Activated naive CD8-positive, alpha-beta T cell treated with anti-CD3 and anti-CD28 coated beads, Interleukin-2, amount 50 U/mL, for 16 hours (primary cell): ENCODE measurements around the gene DDX23.
A peak's percentile ranks its signal among the peaks of the same experiment; 100 is the strongest.
"Not testable (repeated sequence)": the region's sequence is repeated elsewhere in the genome, so short reads cannot be mapped to it uniquely, and the experiment has no call there.

Source experiments
- DNase-seq: peaks from one replicate; pipeline ENCODE4 v3.0.0-alpha.2; 2020; ENCODE audit warnings: low read depth, low spot score

The DDX23 gene

GRCh38 chr12:48862760-48863159, 10.8 kb upstream of the DDX23 start:
- no peak for DNase-seq

DNA sequence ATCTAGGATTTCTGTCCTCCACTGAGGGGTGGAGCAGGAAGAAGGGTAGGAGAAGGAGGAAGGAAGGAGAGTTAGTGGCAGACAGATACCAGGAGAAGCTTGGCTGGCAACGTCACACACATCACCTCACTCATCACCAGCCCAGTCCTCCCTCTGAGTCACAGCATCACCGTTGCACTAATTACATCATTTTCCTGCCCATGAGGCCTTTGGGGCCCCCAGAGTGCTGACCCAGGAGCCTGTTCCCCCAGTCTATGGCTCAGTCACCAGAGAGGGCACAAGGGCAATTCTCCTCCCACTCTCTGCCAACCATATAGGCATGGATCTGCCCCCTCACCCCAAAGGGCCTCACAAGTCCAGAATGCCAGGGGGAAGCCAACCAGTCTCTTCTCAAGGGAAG, 9.1 kb upstream of the DDX23 start:
- DNase-seq, result no peak

- DNase-seq, result not testable (repeated sequence)
Observed at GRCh38 chr12:48860236-48860635, 8.3 kb upstream of the DDX23 start.

DNA sequence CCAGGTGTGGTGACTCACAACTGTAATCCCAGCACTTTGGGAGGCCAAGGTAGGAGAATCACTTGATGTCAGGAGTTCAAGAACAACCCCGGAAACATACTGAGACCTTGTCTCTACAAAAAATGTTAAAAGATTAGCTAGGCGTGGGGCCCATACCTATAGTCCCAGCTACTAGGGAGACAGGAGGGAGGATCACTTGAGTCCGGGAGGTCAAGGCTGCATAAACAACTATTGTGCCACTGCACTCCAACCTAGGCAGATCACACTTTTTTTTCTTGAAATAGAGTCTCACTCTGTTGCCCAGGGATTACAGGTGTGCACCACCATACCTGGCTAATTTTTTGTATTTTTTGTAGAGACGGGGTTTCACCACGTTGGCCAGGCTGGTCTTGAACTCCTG, 7.6 kb upstream of the DDX23 start:
- no peak for DNase-seq

DNA sequence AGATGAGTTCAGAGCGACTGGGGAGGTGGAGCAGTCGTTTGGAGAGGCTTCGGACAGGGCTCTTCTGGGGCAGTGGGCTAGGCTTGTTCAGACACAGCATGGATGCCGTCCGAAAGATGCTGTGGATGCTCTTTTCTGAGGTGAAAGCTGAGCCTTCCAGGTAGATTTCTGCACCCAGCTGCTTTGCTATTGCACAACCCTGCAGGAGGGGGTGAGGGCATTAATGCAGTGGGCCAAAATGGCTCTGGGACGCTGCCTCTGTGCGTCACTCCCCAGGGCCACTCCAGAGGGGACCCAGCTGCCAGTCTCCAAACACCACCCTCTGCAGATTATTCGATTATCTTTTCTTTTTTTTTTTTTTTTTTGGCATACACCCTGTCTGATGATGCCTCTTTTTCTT, 6.1 kb upstream of the DDX23 start:
- no peak for DNase-seq

GRCh38 chr12:48857278-48857994, 5.5 kb upstream of the DDX23 start:
- DNase-seq, result no peak

DNA sequence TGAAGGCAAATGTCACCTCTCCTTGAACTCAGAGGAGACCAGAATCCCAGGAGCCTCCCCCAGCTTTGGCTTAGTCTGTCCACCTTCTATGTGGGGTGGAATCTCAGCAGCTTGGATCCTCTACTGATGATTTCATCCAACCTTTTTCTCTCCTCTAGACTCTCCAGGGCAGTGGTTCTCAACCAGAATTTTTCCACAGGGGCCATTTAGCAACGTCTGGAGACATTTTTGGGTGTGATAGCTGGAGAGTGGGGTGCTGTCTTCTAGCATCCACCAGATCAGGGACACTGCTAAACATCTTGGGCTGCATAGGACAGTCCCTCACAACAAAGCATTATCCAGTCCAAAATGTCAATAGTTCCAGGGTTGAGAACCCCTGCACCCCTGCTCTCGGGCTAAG, 4.4 kb upstream of the DDX23 start:
- DNase-seq, result no peak

DNA sequence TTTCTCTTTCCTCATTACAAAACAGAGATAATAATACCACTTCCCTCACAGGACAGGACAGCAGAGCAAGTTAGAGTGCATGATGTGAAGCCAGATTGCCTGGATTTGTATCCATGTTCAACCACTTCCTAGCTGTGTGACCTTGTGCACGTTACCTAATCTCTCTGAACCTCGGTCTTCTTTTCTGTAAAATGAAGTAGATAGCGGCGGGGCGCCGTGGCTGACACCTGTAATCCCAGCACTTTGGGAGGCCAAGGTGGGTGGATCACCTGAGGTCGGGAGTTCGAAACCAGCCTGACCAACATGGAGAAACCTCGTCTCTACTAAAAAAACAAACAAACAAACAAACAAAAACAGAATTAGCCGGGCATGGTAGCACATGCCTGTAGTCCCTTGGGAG, 3.0 kb upstream of the DDX23 start:
- not testable (repeated sequence) for DNase-seq

DNA sequence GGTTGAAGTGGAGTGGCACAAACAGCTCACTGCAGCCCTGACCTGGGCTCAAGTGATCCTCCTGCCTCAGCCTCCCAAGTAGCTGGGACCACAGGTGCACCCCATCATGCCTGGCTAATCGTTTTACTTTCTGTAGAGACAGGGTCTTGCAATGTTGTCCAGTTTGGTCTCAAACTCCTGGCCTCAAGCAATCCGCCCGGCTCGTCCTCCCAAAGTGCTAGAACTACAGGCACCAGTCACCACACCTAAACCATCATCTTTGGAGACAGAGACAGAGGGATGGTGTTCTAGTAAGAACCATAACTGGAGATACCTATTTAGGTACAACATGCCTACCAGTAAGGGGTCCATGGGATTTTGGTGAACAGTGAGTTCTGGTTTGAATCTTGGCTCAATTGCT, 2.5 kb upstream of the DDX23 start:
- DNase-seq, result no peak

GRCh38 chr12:48852734-48853688, 1.0 kb upstream of the DDX23 start:
- peak; percentile 77 for DNase-seq

DNA sequence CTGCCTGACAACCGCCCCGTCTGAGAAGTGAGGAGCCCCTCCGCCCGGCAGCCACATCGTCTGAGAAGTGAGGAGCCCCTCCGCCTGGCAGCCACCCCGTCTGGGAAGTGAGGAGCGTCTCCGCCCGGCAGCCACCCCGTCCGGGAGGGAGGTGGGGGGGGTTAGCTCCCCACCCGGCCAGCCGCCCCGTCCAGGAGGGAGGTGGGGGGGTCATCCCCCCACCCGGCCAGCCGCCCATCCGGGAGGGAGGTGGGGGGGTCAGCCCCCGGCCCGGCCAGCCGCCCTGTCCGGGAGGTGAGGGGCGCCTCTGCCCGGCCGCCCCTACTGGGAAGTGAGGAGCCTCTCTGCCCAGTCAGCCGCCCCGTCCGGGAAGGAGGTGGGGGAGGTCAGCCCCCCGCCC, 9.9 kb downstream of the DDX23 start:
- not testable (repeated sequence) for DNase-seq

- no peak for DNase-seq
Observed at GRCh38 chr12:48838048-48838447, 13.9 kb downstream of the DDX23 start.

DNA sequence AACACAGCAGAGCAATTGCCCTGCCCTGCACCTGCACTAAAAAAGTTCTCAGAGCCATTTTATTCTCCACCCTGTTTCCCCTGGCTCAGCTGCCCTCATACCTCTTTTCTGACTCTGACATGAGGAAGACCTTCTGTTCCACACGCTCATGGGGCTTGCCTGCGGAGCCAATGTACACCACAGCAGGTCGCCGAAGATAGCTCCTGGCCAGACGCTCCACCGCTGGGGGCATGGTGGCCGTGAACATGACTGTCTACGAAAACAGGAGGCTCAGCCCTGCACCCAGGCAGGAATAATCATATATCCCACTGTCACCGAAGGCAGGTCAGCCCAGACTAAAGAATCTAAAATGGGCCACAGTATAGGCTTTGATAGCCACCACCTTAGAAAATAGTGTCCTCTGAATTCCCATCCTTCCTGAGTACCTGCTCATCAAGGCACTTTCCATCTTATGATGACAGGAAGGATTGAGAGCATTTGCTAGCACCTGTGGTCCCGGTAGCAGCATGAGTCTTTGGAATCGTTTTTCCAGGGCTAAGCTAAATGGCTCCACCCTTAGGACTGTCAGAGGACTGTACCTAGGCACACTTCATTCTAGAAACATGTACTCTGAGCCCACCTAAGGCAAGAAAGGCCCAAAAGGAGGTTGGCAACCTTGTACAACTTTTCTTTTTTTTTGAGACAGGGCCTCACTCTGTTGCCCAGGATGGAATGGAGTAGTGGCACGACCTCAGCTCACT, 19.5 kb downstream of the DDX23 start:
- DNase-seq, result no peak

GRCh38 chr12:48831257-48831656, 20.7 kb downstream of the DDX23 start:
- no peak for DNase-seq

- DNase-seq, result no peak
Observed at GRCh38 chr12:48828841-48829575, 23.0 kb downstream of the DDX23 start.

DNA sequence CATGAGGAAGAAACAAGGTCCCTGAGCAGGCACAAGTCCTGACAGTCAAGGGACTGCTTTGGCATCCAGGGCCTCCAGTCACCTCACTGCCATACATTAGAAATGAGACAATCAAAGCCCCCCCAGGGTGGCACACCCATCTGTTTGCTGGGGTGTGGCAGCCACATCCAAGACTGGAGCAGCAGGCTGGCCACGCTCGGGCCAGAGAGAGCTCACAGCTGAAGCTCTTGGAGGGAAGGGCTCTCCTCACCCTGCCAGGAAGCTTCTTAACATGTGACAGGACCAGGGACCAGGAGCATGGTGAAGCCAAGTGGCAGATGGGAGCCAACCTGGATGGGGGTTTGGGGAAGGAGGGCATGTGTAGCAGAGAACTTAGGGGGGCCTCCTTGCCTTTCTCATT, 23.7 kb downstream of the DDX23 start:
- DNase-seq, result no peak

DNA sequence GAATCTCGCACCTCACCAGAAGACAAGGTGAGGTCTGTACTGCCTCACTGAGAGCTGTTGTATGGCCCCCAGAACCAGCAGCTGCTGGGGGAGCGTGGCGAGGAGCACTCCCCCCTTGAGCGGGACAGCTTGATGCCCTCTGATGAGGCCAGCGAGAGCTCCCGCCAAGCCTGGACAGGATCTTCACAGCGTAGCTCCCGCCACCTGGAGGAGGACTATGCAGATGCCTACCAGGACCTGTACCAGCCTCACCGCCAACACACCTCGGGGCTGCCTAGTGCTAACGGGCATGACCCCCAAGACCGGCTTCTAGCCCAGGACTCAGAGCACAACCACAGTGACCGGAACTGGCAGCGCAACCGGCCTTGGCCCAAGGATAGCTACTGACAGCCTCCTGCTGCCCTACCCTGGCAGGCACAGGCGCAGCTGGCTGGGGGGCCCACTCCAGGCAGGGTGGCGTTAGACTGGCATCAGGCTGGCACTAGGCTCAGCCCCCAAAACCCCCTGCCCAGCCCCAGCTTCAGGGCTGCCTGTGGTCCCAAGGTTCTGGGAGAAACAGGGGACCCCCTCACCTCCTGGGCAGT, 24.4 kb downstream of the DDX23 start:
- no peak for DNase-seq

- DNase-seq, result no peak
Observed at GRCh38 chr12:48827026-48827425, 24.9 kb downstream of the DDX23 start.

- no peak for DNase-seq
Observed at GRCh38 chr12:48826209-48826855, 25.6 kb downstream of the DDX23 start.

DNA sequence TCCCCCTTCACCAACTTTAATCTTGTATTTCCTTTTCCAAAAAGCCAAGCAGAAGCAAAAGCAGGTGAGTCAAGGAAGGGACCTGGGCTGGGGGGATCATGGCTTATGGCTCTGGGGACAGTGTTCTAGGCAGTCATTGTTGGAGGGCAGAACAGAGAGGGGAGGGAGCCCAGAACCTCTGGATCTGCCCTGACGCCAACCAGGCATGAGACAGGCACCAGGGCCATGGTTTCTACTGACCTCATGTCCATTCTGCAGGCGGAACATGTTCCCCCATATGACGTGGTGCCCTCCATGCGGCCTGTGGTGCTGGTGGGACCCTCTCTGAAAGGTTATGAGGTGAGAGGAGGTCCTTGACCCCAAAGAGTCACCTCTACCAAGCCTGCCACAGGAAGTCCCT, 27.1 kb downstream of the DDX23 start:
- no peak for DNase-seq

- no peak for DNase-seq
Observed at GRCh38 chr12:48824112-48824511, 27.9 kb downstream of the DDX23 start.
